ENCODE results near the gene BCAS2.

DNA sequence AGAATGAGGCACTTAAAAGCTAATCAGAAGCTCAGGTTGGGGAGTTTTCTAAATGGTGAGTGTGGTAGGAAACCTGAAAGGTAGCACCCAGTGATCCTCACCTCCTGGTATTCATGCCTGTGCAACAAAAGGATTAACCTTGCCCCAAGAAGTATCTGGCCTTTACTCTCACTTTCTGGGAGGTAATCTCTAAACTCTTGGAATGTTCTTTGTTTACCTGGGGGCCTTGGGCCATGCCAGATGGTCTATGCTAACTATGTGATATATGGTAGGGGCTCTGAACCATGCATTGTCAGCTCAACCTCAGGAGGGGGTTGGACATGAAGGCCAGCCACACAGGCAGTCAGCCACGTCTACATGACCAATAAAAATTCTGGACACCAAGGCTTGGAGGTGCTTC is 46.0 kb downstream of the BCAS2 start:
- TF ChIP-seq FOXM1 (IDR thresholded peaks at IDR 0.05; ENCODE audit: borderline replicate concordance) = no peak
- TF ChIP-seq CTBP1 (IDR thresholded peaks at IDR 0.05; ENCODE audit: borderline replicate concordance) = no peak
- TF ChIP-seq PKNOX1 (IDR thresholded peaks at IDR 0.05) = no peak
- no peak for TF ChIP-seq SUZ12 (IDR thresholded peaks at IDR 0.05)
- TF ChIP-seq ARNT (IDR thresholded peaks at IDR 0.05) = no peak
- no peak for TF ChIP-seq FOXK2 (IDR thresholded peaks at IDR 0.05)
- no peak for TF ChIP-seq SP1 (IDR thresholded peaks at IDR 0.05)
- no peak for TF ChIP-seq FOXA1 (IDR thresholded peaks at IDR 0.05)
